Keratinocyte (primary cell): ENCODE measurements around the gene CEL. TPM values are rescaled to one million over a fixed set of nuclear protein-coding genes. Genes with fewer than 3 reads are reported as not detected.

Experiments
- DNase-seq: peaks from one replicate; pipeline ENCODE4 v3.0.0-alpha.2; 2011; ENCODE audit warnings: low read depth, missing footprints, low spot score
- FAIRE-seq: peaks from 2 replicates; lab custom pipeline; 2011; peaks lifted over from hg19 to GRCh38; lab: Jason Lieb, UNC
- H2AFZ ChIP-seq: 2 replicates; pipeline ENCODE4 v1.6.0; 2012; ENCODE audit warnings: low read length, control low read depth, inconsistent platforms; ENCODE audit not compliant: control insufficient read depth
- H3K27ac ChIP-seq: 2 replicates; pipeline ENCODE4 v1.5.1; 2011; ENCODE audit warnings: low read length; ENCODE audit not compliant: control insufficient read depth, insufficient read depth
- H3K27me3 ChIP-seq: 3 replicates; pipeline ENCODE4 v1.6.0; 2011; ENCODE audit warnings: low read length; ENCODE audit not compliant: control insufficient read depth, insufficient read depth; ENCODE audit errors: extremely low read depth
- H3K36me3 ChIP-seq, 2 experiments: 2 replicates in 1 of 2; 3 replicates in 1 of 2; pipeline ENCODE4 v1.5.1; 2011; ENCODE audit warnings: low read length in 2 of 2, mild to moderate bottlenecking in 1 of 2; ENCODE audit not compliant: control insufficient read depth in 2 of 2, insufficient read depth in 2 of 2; ENCODE audit errors: extremely low read depth in 1 of 2
- H3K4me1 ChIP-seq: 3 replicates; pipeline ENCODE4 v1.5.1; 2011; ENCODE audit warnings: low read length; ENCODE audit not compliant: control insufficient read depth, insufficient read depth; ENCODE audit errors: extremely low read depth
- H3K4me2 ChIP-seq: 3 replicates; pipeline ENCODE4 v1.6.0; 2011; ENCODE audit warnings: low read depth, low read length; ENCODE audit not compliant: control insufficient read depth, insufficient read depth; ENCODE audit errors: extremely low read depth
- H3K4me3 ChIP-seq, 3 experiments: fragments of 200-600 bp in 1 of 3; sonication (generic) in 1 of 3; 2 replicates in 2 of 3; 3 replicates in 1 of 3; pipeline ENCODE4 v1.5.1; 2011 to 2016; ENCODE audit warnings: low read length in 3 of 3, mild to moderate bottlenecking in 3 of 3, control low read depth in 2 of 3, inconsistent platforms in 1 of 3, low read depth in 1 of 3, mixed read lengths in 1 of 3, mixed run types in 1 of 3, moderate library complexity in 1 of 3; ENCODE audit not compliant: control insufficient read depth in 2 of 3, insufficient read depth in 2 of 3; ENCODE audit errors: extremely low read depth in 1 of 3
- H3K79me2 ChIP-seq: 2 replicates; pipeline ENCODE4 v1.6.0; 2012; ENCODE audit warnings: low read length; ENCODE audit not compliant: control insufficient read depth, insufficient read depth
- H3K9ac ChIP-seq: 3 replicates; pipeline ENCODE4 v1.6.0; 2011; ENCODE audit warnings: low read length; ENCODE audit not compliant: control insufficient read depth, insufficient read depth; ENCODE audit errors: extremely low read depth
- H3K9me1 ChIP-seq: 3 replicates; pipeline ENCODE4 v1.6.0; 2011; ENCODE audit warnings: low read length; ENCODE audit not compliant: control insufficient read depth, insufficient read depth; ENCODE audit errors: extremely low read depth
- H3K9me3 ChIP-seq: 2 replicates; pipeline ENCODE4 v1.5.1; 2012; ENCODE audit warnings: low read depth, low read length; ENCODE audit not compliant: control insufficient read depth
- H4K20me1 ChIP-seq: 3 replicates; pipeline ENCODE4 v1.6.0; 2011; ENCODE audit warnings: low read length; ENCODE audit not compliant: control insufficient read depth, insufficient read depth; ENCODE audit errors: extremely low read depth
- CTCF ChIP-seq, 3 experiments: IDR thresholded peaks in 1 of 3; conservative IDR thresholded peaks in 1 of 3; optimal IDR thresholded peaks in 1 of 3; 2 replicates in 2 of 3; 3 replicates in 1 of 3; pipeline versions ENCODE3 to v1.5.1; 2011; ENCODE audit warnings: low read length in 3 of 3, mild to moderate bottlenecking in 3 of 3, moderate library complexity in 2 of 3, control low read depth in 1 of 3, inconsistent platforms in 1 of 3; ENCODE audit not compliant: insufficient read depth in 2 of 3; ENCODE audit errors: extremely low read depth in 1 of 3
- EZH2 ChIP-seq: IDR thresholded peaks from one replicate; pipeline ENCODE4 v1.6.1; 2012; ENCODE audit warnings: inconsistent platforms, mild to moderate bottlenecking, low read length, moderate library complexity
- dilution Hi-C: fragments of 300-500 bp; cut with MboI; formaldehyde crosslinking; loops from one replicate; pipeline ENCODE4 v1.7.0; 2020; ENCODE audit warnings: low sequenced_read_pairs; ENCODE audit not compliant: extremely low pct_ligation_motif_present
- polyA plus RNA-seq, 5 experiments: library from polyadenylated mRNA; depleted of rRNA in 3 of 5; stranded (reverse) in 3 of 5; stranded (forward) in 1 of 5; unstranded in 1 of 5; fragments of >200 nt; gene quantifications; 1 replicate in 1 of 5; 2 replicates in 3 of 5; 3 replicates in 1 of 5; pipeline versions ENCODE4 v1.2.1 to v1.2.3, GENCODE V29; 2011 to 2012; ENCODE audit warnings: missing spikeins in 2 of 5, low read depth in 1 of 5, low replicate concordance in 1 of 5

CEL gene
- polyA plus RNA-seq, 1 donor (not counting 4 experiments of a cell fraction or from before 2014, with no cell fraction given): 0.12 TPM

GRCh38 chr9:133094842-133095393 is 33.1 kb downstream of the CEL start:
- Histone ChIP-seq H3K79me2 (no peaks in the 10 kb centered on the region), H3K27me3 (no peaks in the 10 kb centered on the region), H3K4me1 (no peaks in the 10 kb centered on the region), H3K9me1 (no peaks in the 10 kb centered on the region), H3K4me2 (no peak overlapping the region), H3K9me3 (no peaks in the 10 kb centered on the region), H2AFZ (no peak overlapping the region), H3K4me3 (no peak overlapping the region), H3K27ac (no peak overlapping the region), H4K20me1 (no peaks in the 10 kb centered on the region), H3K36me3 (peaks cover 21 to 23% of the 10 kb centered on the region in 2 experiments), H3K9ac (no peak overlapping the region)
- dilution Hi-C loops: no loop called here
- TF ChIP-seq CTCF (optimal IDR thresholded peaks at IDR 0.05 in 1 of 3, IDR thresholded peaks at IDR 0.05 in 1 of 3, conservative IDR thresholded peaks at IDR 0.05 in 1 of 3; ENCODE audit: extremely low read depth in 1 of 3, insufficient read depth in 2 of 3, low read length in 3 of 3) (no peak), EZH2 (no peak)
- DNase-seq (no peak), FAIRE-seq (no peak)

- H3K9me1 ChIP-seq: no peaks in the 10 kb centered on the region
- H3K4me1 ChIP-seq: no peaks in the 10 kb centered on the region
- dilution Hi-C loops: no loop called here
- FAIRE-seq (no peak), DNase-seq (no peak)
- H3K27me3 ChIP-seq: no peaks in the 10 kb centered on the region
- no peaks in the 10 kb centered on the region for H3K9me3 ChIP-seq
- no peak overlapping the region for H3K4me3 ChIP-seq
- no peak overlapping the region for H3K9ac ChIP-seq
- H3K27ac ChIP-seq: no peak overlapping the region
- H3K36me3 ChIP-seq: peaks cover 44 to 46% of the 10 kb centered on the region in 2 experiments
- no peak overlapping the region for H3K4me2 ChIP-seq
- no peaks in the 10 kb centered on the region for H3K79me2 ChIP-seq
- no peak overlapping the region for H2AFZ ChIP-seq
- TF ChIP-seq EZH2: no peak
- no peak for TF ChIP-seq CTCF (optimal IDR thresholded peaks at IDR 0.05 in 1 of 3, IDR thresholded peaks at IDR 0.05 in 1 of 3, conservative IDR thresholded peaks at IDR 0.05 in 1 of 3; ENCODE audit: extremely low read depth in 1 of 3, insufficient read depth in 2 of 3, low read length in 3 of 3)
- H4K20me1 ChIP-seq: no peaks in the 10 kb centered on the region
Measured at GRCh38 chr9:133098104-133098754, 36.4 kb downstream of the CEL start.
